ENCODE data around the gene CNTROB. TPM values are rescaled to one million over a fixed set of nuclear protein-coding genes. Genes with fewer than 3 reads are reported as not detected.

CNTROB gene
- total RNA-seq, 2 experiments from 2014 or later, result 55.4 to 72.3 TPM

DNA sequence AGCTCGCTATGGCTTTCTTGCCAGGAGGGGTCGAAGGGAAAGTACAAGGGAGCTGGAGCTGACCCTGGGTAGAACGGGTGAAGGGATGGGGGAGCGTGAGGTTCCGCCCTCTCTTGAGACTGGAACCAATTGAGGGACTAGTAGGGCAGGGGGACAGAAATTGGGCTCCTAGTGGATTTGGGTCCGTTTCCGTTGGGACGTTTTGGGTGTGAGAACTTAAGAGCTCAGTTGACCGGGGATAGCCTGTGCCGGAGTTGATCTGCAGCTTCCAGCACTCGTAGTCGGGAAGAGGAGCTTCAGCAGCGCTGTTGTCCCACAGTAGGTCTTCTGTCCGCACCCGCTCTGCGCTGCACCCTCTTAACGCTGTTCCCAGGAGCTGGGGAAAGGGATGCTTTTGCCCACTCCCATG, 481 bp downstream of the CNTROB start:
- Histone ChIP-seq H3K4me1 (ENCODE audit: insufficient read depth, low read length, poor library complexity, severe bottlenecking) (peaks cover 27% of the 10 kb centered on the region), H3K4me2 (ENCODE audit: low read length) (peak overlapping the region; percentile 88), H2AFZ (ENCODE audit: low read length) (peak overlapping the region; percentile 88), H3K9me3 (ENCODE audit: low read length) (no peaks in the 10 kb centered on the region), H3K79me2 (ENCODE audit: insufficient read depth, low read depth, low read length) (peaks cover 32% of the 10 kb centered on the region), H3K9me2 (ENCODE audit: insufficient read depth, low read length) (no peaks in the 10 kb centered on the region), H4K20me1 (ENCODE audit: insufficient read depth, low read length) (no peaks in the 10 kb centered on the region), H3K4me3 (ENCODE audit: low read depth, low read length, poor library complexity, severe bottlenecking) (peak overlapping the region; percentile 99), H3K27ac (ENCODE audit: low read depth, low read length, poor library complexity, severe bottlenecking) (peak overlapping the region; percentile 69), H3K36me3 (ENCODE audit: insufficient read depth, low read length) (peaks cover 44% of the 10 kb centered on the region)
- CTCF ChIA-PET (ENCODE audit: unreplicated experiment), result interaction anchor here (1.1 kb wide), 1 partner anchor 11 kb away, joined by 4 read pairs; no protein-coding TSS in a partner anchor
- TSS peak; percentile 85 for BruUV-seq (replicated peaks)
- DNase-seq (ENCODE audit: low spot score), result peak; percentile 49
- POLR2A ChIA-PET, result interaction anchor here (0.5 to 2.2 kb wide), 12 partner anchors 10 to 681 kb away, joined by 3 to 16 read pairs (median 5); partner anchors contain the start of gene RNF227
- intact Hi-C loops (cut with micrococcal nuclease; ENCODE audit: unreplicated experiment), result loop anchor here (2.0 kb wide), 1 partner anchor 18 kb away; no protein-coding TSS in a partner anchor
- TF ChIP-seq EZH2phosphoT487 (IDR thresholded peaks at IDR 0.05; ENCODE audit: borderline replicate concordance, low read depth, low read length), result no peak
- TF ChIP-seq, protein P1, sequence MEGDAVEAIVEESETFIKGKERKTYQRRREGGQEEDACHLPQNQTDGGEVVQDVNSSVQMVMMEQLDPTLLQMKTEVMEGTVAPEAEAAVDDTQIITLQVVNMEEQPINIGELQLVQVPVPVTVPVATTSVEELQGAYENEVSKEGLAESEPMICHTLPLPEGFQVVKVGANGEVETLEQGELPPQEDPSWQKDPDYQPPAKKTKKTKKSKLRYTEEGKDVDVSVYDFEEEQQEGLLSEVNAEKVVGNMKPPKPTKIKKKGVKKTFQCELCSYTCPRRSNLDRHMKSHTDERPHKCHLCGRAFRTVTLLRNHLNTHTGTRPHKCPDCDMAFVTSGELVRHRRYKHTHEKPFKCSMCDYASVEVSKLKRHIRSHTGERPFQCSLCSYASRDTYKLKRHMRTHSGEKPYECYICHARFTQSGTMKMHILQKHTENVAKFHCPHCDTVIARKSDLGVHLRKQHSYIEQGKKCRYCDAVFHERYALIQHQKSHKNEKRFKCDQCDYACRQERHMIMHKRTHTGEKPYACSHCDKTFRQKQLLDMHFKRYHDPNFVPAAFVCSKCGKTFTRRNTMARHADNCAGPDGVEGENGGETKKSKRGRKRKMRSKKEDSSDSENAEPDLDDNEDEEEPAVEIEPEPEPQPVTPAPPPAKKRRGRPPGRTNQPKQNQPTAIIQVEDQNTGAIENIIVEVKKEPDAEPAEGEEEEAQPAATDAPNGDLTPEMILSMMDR (conservative IDR thresholded peaks at IDR 0.05; ENCODE audit: low read length), result no peak

DNA sequence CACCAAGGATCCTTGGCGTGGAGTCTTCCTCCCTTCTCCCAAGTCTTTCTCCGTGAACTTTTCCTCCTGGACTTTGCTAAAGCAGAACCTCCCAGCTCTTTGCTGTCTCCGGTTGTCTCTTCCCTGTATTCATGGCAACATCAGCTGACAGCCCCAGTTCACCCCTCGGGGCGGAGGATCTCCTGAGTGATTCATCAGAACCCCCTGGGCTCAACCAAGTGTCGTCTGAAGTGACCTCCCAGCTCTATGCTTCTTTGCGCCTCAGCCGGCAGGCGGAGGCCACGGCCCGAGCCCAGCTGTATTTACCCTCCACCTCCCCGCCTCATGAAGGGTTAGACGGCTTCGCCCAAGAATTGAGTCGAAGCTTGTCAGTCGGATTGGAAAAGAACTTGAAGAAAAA, 943 bp downstream of the CNTROB start:
- no peaks in the 10 kb centered on the region for H3K9me3 ChIP-seq (ENCODE audit: low read length)
- no peak overlapping the region; the same call in 1 of the 2 replicates for H2AFZ ChIP-seq (ENCODE audit: low read length)
- BruUV-seq (replicated peaks), result no TSS peak
- ChIA-PET POLR2A (interaction anchor here (0.5 to 2.2 kb wide), 11 partner anchors 9 to 681 kb away, joined by 3 to 16 read pairs (median 6); partner anchors contain the start of gene RNF227), CTCF (ENCODE audit: unreplicated experiment) (interaction anchor here (0.8 to 1.1 kb wide), 2 partner anchors 12 to 107 kb away, joined by 3 to 4 read pairs; no protein-coding TSS in a partner anchor)
- peak overlapping the region; percentile 69 for H3K27ac ChIP-seq (ENCODE audit: low read depth, low read length, poor library complexity, severe bottlenecking)
- peak overlapping the region; percentile 99 for H3K4me3 ChIP-seq (ENCODE audit: low read depth, low read length, poor library complexity, severe bottlenecking)
- peaks cover 27% of the 10 kb centered on the region for H3K4me1 ChIP-seq (ENCODE audit: insufficient read depth, low read length, poor library complexity, severe bottlenecking)
- TF ChIP-seq, protein P1 (conservative IDR thresholded peaks at IDR 0.05; ENCODE audit: low read length), result peak; percentile 39; the same call in 1 of the 2 replicates
- no peak for TF ChIP-seq EZH2phosphoT487 (IDR thresholded peaks at IDR 0.05; ENCODE audit: borderline replicate concordance, low read depth, low read length)
- H3K4me2 ChIP-seq (ENCODE audit: low read length), result peak overlapping the region; percentile 88
- peak; percentile 62 for DNase-seq (ENCODE audit: low spot score)
- H3K9me2 ChIP-seq (ENCODE audit: insufficient read depth, low read length), result no peaks in the 10 kb centered on the region
- peaks cover 46% of the 10 kb centered on the region for H3K36me3 ChIP-seq (ENCODE audit: insufficient read depth, low read length)
- peaks cover 32% of the 10 kb centered on the region for H3K79me2 ChIP-seq (ENCODE audit: insufficient read depth, low read depth, low read length)
- intact Hi-C loops (cut with micrococcal nuclease; ENCODE audit: unreplicated experiment), result loop anchor here (2.0 kb wide), 1 partner anchor 18 kb away; no protein-coding TSS in a partner anchor
- no peaks in the 10 kb centered on the region for H4K20me1 ChIP-seq (ENCODE audit: insufficient read depth, low read length)

DNA sequence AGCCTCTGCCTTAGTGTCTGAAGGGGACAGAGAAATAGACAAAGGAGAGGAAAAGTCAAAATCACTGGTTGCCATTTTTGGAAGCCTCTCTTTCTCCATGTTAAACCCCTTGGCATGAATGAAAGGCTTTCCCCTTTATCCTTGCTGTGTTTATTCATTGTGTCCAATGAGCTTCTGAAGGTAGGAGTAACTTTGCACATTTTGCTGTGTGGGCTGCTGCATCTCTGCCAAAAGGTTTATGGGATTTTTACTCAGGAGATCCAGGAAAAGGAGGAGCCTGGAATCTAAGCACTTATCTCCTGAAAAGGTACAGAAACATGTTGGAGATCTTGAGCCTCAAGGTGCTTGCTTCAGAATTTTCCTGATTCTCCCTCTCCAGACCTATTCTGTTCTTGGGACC, 3.9 kb downstream of the CNTROB start:
- Histone ChIP-seq H3K4me1 (ENCODE audit: insufficient read depth, low read length, poor library complexity, severe bottlenecking) (peaks cover 23% of the 10 kb centered on the region), H3K79me2 (ENCODE audit: insufficient read depth, low read depth, low read length) (peaks cover 28% of the 10 kb centered on the region), H4K20me1 (ENCODE audit: insufficient read depth, low read length) (no peaks in the 10 kb centered on the region), H3K9me3 (ENCODE audit: low read length) (no peaks in the 10 kb centered on the region), H3K36me3 (ENCODE audit: insufficient read depth, low read length) (peaks cover 63% of the 10 kb centered on the region), H3K27ac (ENCODE audit: low read depth, low read length, poor library complexity, severe bottlenecking) (no peak overlapping the region), H3K4me3 (ENCODE audit: low read depth, low read length, poor library complexity, severe bottlenecking) (no peak overlapping the region), H2AFZ (ENCODE audit: low read length) (no peak overlapping the region), H3K4me2 (ENCODE audit: low read length) (no peak overlapping the region), H3K9me2 (ENCODE audit: insufficient read depth, low read length) (no peaks in the 10 kb centered on the region)
- ChIA-PET POLR2A (no interaction called here), CTCF (ENCODE audit: unreplicated experiment) (no interaction called here)
- intact Hi-C loops (cut with micrococcal nuclease; ENCODE audit: unreplicated experiment), result no loop called here
- BruUV-seq (replicated peaks), result no TSS peak
- no peak for DNase-seq (ENCODE audit: low spot score)
- TF ChIP-seq EZH2phosphoT487 (IDR thresholded peaks at IDR 0.05; ENCODE audit: borderline replicate concordance, low read depth, low read length), result no peak
- TF ChIP-seq, protein P1 (conservative IDR thresholded peaks at IDR 0.05; ENCODE audit: low read length), result no peak
